Suprapubic skin (tissue), 4 donors: ENCODE measurements around the gene FOXL3. TPM values are rescaled to one million over a fixed set of nuclear protein-coding genes. Genes with fewer than 3 reads are reported as not detected.
"Not testable (repeated sequence)": the region's sequence is repeated elsewhere in the genome, so short reads cannot be mapped to it uniquely, and the experiment has no call there.

Experiments
- DNase-seq, 2 donors: peaks; one replicate each; pipeline ENCODE4 v3.0.0-alpha.2; 2019; ENCODE audit warnings: low spot score in 2 of 2
- H3K27ac ChIP-seq: fragments of 200-600 bp; sonication (generic); one replicate; pipeline ENCODE4 v1.5.1; 2019
- H3K27me3 ChIP-seq: fragments of 200-600 bp; sonication (generic); one replicate; pipeline ENCODE4 v1.5.1; 2019
- H3K36me3 ChIP-seq: fragments of 200-600 bp; sonication (generic); one replicate; pipeline ENCODE4 v1.5.1; 2019
- H3K4me1 ChIP-seq: fragments of 200-600 bp; sonication (generic); one replicate; pipeline ENCODE4 v1.5.1; 2019
- H3K4me3 ChIP-seq: fragments of 200-600 bp; sonication (generic); one replicate; pipeline ENCODE4 v1.5.1; 2019; ENCODE audit warnings: mild to moderate bottlenecking
- H3K9me3 ChIP-seq: fragments of 200-600 bp; sonication (generic); one replicate; pipeline ENCODE4 v1.5.1; 2019
- EP300 ChIP-seq: sonication (generic); formaldehyde crosslinking; IDR thresholded peaks from one replicate; pipeline ENCODE4 v1.6.1; 2017; ENCODE audit warnings: antibody characterized with exemption
- POLR2A ChIP-seq, 2 donors: fragments of 450-650 bp; IDR thresholded peaks; one replicate each; pipeline ENCODE4 v1.6.1; 2017; ENCODE audit warnings: antibody characterized with exemption in 2 of 2, mild to moderate bottlenecking in 2 of 2, moderate library complexity in 2 of 2
- POLR2AphosphoS5 ChIP-seq, 3 donors: sonication (generic); formaldehyde crosslinking; IDR thresholded peaks; one replicate each; pipeline ENCODE4 v1.6.1; 2017; ENCODE audit warnings: antibody characterized with exemption in 3 of 3
- WGBS: methylation state at CpG from one replicate; pipeline ENCODE4 v1.1.5; 2018; 5-methylcytosine and 5-hydroxymethylcytosine counted together
- total RNA-seq, 4 donors: library from RNA; depleted of rRNA; stranded (reverse); fragments of >200 nt; gene quantifications; one replicate each; pipeline ENCODE4 v1.1.0, GENCODE V29; 2016
- TF ChIP-seq, protein P1 (sequence below), 2 donors: fragments of 200-600 bp in 1 of 2; fragments of 450-650 bp in 1 of 2; sonication (generic) in 1 of 2; IDR thresholded peaks; one replicate each; pipeline ENCODE4 v1.5.1; 2016 to 2019; ENCODE audit warnings: antibody characterized with exemption in 2 of 2, mild to moderate bottlenecking in 1 of 2, moderate library complexity in 1 of 2

Gene FOXL3
- total RNA-seq, 4 donors from 2014 or later: not detected

DNA sequence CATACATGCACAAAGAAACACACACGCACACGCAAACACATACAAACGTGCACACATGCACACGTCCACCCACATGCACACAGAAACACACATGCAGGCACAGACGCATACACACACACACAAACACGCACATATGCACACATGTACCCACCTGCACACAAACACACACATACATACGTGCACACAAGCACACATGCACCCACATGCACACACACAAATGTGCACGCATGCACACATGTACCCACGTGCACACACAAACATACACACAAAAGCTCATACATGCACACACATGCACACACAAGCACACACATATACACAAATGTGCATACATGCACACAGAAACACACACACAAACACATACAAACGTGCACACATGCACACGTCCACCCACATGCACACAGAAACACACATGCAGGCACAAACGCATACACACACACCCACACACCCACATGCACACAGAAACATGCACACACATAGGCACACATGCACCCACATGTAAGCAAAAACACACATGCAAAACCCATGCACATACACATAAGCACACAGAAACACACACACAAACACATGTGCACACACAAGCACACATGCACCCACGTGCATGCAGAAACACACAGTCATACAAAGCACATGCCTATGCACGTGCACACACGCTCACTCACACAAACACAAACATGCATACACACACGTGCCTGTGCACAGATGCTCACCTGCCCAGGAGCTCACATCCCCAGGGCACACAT, 44.8 kb downstream of the FOXL3 start:
- 94% methylated on average over 14 of the region's 16 CpGs for WGBS
- Histone ChIP-seq H3K27ac (no peak overlapping the region), H3K4me3 (no peak overlapping the region), H3K27me3 (no peaks in the 10 kb centered on the region), H3K36me3 (no peaks in the 10 kb centered on the region), H3K4me1 (peaks cover 18% of the 10 kb centered on the region), H3K9me3 (no peaks in the 10 kb centered on the region)
- TF ChIP-seq, protein P1, sequence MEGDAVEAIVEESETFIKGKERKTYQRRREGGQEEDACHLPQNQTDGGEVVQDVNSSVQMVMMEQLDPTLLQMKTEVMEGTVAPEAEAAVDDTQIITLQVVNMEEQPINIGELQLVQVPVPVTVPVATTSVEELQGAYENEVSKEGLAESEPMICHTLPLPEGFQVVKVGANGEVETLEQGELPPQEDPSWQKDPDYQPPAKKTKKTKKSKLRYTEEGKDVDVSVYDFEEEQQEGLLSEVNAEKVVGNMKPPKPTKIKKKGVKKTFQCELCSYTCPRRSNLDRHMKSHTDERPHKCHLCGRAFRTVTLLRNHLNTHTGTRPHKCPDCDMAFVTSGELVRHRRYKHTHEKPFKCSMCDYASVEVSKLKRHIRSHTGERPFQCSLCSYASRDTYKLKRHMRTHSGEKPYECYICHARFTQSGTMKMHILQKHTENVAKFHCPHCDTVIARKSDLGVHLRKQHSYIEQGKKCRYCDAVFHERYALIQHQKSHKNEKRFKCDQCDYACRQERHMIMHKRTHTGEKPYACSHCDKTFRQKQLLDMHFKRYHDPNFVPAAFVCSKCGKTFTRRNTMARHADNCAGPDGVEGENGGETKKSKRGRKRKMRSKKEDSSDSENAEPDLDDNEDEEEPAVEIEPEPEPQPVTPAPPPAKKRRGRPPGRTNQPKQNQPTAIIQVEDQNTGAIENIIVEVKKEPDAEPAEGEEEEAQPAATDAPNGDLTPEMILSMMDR (IDR thresholded peaks at IDR 0.05): no peak
- TF ChIP-seq POLR2A (IDR thresholded peaks at IDR 0.05) (no peak), POLR2AphosphoS5 (IDR thresholded peaks at IDR 0.05) (no peak), EP300 (no peak)
- no peak for DNase-seq

GRCh38 chr7:335358-336148, 45.6 kb downstream of the FOXL3 start:
- Histone ChIP-seq H3K4me1 (peaks cover 18% of the 10 kb centered on the region), H3K9me3 (no peaks in the 10 kb centered on the region), H3K27me3 (no peaks in the 10 kb centered on the region), H3K36me3 (no peaks in the 10 kb centered on the region), H3K27ac (no peak overlapping the region), H3K4me3 (no peak overlapping the region)
- 80% methylated on average over 1 of the region's 11 CpGs for WGBS
- no peak for TF ChIP-seq POLR2A (IDR thresholded peaks at IDR 0.05)
- TF ChIP-seq, protein P1 (IDR thresholded peaks at IDR 0.05): no peak
- no peak for TF ChIP-seq EP300
- TF ChIP-seq POLR2AphosphoS5 (IDR thresholded peaks at IDR 0.05): no peak
- DNase-seq: no peak

DNA sequence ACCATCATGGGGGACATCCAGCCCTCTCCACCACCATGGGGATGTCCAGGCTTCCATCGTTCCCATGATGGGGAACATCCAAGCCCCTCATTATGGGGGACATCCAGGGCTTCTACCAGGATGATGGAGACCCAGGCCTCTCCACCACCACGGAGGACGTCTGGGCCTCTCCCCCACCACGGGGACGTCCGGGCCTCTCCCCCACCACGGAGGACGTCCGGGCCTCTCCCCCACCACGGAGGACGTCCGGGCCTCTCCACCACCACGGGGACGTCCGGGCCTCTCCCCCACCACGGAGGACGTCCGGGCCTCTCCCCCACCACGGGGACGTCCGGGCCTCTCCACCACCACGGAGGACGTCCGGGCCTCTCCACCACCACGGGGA, 46.2 kb downstream of the FOXL3 start:
- H3K4me3 ChIP-seq, DNase-seq, H3K27me3 ChIP-seq, H3K27ac ChIP-seq, H3K36me3 ChIP-seq, H3K9me3 ChIP-seq: not testable (repeated sequence)
- peaks cover 18% of the 10 kb centered on the region for H3K4me1 ChIP-seq
- 100% methylated on average over 1 of the region's 25 CpGs for WGBS

DNA sequence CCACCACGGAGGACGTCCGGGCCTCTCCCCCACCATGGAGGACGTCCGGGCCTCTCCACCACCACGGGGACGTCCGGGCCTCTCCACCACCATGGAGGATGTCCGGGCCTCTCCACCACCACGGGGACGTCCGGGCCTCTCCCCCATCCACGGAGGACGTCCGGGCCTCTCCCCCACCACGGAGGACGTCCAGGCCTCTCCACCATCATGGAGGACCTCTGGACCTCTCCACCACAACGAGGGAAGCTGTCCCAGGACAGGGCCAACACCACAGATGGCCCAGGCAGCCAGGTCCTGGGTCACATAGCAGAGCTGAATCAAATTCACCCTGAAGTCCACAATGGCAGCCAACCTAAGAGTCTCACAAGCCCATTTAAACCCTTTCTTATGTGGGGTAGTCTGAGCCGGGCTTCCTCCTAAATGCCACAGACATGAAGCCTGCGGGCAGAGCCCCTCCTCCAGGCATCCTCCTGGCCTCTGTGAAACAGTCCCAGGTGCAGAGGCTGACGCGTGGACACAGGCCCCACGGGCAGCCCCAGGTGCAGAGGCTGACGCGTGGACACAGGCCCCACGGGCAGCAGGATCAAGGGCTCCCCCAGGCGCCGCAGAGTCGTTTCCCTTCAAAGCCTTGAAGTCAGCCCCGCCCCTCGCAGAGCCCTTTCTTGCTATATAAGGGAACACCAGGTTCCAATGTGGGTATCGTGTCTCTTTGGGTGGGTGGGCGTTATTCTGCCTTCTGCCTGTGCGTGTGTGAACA, 47.0 kb downstream of the FOXL3 start:
- TF ChIP-seq POLR2AphosphoS5 (IDR thresholded peaks at IDR 0.05) (no peak), POLR2A (IDR thresholded peaks at IDR 0.05) (no peak), EP300 (no peak)
- TF ChIP-seq, protein P1 (IDR thresholded peaks at IDR 0.05): no peak
- no peak overlapping the region for H3K27ac ChIP-seq
- peaks cover 17% of the 10 kb centered on the region for H3K4me1 ChIP-seq
- no peaks in the 10 kb centered on the region for H3K9me3 ChIP-seq
- H3K27me3 ChIP-seq: no peaks in the 10 kb centered on the region
- 83% methylated on average over 10 of the region's 34 CpGs for whole genome bisulfite sequencing
- no peak overlapping the region for H3K4me3 ChIP-seq
- no peak for DNase-seq
- H3K36me3 ChIP-seq: no peaks in the 10 kb centered on the region

DNA sequence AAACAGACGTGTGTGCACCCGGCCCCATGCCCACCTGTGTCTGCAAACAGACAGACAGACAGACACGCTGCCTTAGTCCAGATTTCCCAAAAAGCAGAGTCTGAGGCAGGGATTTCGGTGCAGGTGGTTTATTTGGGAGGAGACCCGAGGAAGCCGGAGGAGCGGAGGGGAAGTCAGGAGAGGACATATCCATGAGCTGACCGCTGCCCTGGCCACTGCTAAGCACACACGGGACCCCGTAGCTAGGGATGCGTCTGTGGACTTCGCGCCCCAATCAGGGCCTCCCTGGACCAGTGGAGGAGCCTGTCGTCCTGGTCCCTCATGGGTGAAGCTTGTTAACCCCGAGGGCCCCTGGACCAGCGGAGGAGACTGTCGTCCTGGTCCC, 47.6 kb downstream of the FOXL3 start:
- Histone ChIP-seq H3K27ac (no peak overlapping the region), H3K9me3 (no peaks in the 10 kb centered on the region), H3K4me3 (no peak overlapping the region), H3K4me1 (peaks cover 11% of the 10 kb centered on the region), H3K27me3 (no peaks in the 10 kb centered on the region), H3K36me3 (no peaks in the 10 kb centered on the region)
- 81% methylated on average over 17 of the region's 17 CpGs for WGBS
- TF ChIP-seq, protein P1 (IDR thresholded peaks at IDR 0.05): no peak
- TF ChIP-seq POLR2AphosphoS5 (IDR thresholded peaks at IDR 0.05) (no peak), POLR2A (IDR thresholded peaks at IDR 0.05) (no peak), EP300 (no peak)
- no peak for DNase-seq
